DMS53 treated with DMSO at 0.1 percent for 48 hours (cell line): Measurements from ENCODE around the gene TMEM86A.
"Not testable (repeated sequence)": the region's sequence is repeated elsewhere in the genome, so short reads cannot be mapped to it uniquely, and the experiment has no call there.

Experiments
- DNase-seq: peaks from one replicate; lab custom pipeline; 2025; ENCODE audit not compliant: unreplicated experiment; lab: John Stamatoyannopoulos, UW

Gene TMEM86A

GRCh38 chr11:18698341-18699268, at the start of gene TMEM86A:
Gene TMEM86A, plus strand, starts transcription at chr11:18698779. Its CDS starts 108 bp downstream, at chr11:18698887.
- peak; percentile 79 for DNase-seq

DNA sequence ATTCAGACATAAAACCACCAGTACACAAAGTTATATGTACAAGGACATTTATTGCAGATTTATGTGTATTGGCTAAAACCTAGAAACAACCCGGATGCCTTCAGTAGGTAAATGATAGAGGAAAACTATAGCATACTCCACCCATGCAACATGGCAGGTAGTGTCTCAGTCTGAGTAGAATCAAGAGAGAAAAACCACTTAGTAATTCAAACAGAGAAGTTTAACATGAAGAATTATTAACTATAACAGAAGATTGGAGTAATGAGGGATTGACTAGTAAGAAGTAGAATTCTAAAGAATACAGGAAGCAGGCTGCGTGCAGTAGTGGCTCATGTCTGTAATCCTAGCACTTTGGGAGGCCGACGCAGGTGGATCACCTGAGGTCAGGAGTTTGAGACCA, 48.2 kb upstream of the TMEM86A start:
- DNase-seq, result no peak

- DNase-seq, result peak; percentile 70
These were observed 47.6 kb upstream of the TMEM86A start for GRCh38 chr11:18650859-18651557.

GRCh38 chr11:18657673-18658072, 40.9 kb upstream of the TMEM86A start:
- DNase-seq, result no peak

DNA sequence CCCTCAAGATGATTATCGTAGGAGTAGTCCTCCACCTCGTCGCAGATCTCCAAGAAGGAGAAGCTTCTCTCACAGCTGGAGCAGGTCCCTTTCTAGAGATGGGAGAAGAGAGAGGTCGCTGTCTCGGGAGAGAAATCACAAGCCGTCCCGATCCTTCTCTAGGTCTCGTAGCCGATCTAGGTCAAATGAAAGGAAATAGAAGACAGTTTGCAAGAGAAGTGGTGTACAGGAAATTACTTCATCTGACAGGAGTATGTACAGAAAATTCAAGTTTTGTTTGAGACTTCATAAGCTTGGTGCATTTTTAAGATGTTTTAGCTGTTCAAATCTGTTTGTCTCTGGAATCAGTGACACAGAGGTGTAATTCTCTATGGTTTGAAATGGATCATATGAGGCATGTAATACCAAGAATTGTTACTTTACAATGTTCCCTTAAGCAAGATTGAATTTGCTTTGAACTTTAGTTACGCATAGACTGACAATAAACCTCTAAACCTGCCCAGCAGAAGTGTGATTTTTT, 33.2 kb upstream of the TMEM86A start:
- DNase-seq, result not testable (repeated sequence)

- no peak for DNase-seq
These were observed 30.4 kb upstream of the TMEM86A start for GRCh38 chr11:18668131-18668530.

DNA sequence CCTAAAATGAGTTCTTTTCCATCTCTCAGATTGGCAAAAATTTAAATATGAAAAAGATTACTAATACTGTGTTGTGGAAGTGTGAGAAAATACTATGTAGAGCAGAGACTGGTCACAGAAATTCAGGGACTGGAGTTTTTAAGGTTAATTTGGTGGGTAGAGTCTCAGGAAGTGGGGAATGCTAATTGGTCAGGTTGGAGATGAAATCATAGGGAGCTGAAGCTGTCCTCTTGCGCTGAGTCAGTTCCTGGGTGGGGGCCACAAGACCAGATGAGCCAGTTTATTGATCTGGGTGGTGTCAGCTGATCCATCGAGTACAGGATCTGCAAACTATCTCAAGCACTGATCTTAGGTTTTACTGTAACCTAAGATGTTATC, 29.4 kb upstream of the TMEM86A start:
- peak; percentile 9 for DNase-seq

- DNase-seq, result peak; percentile 33
These were observed 28.9 kb upstream of the TMEM86A start for GRCh38 chr11:18669711-18670110.

GRCh38 chr11:18671246-18671645, 27.3 kb upstream of the TMEM86A start:
- no peak for DNase-seq

GRCh38 chr11:18672209-18672608, 26.4 kb upstream of the TMEM86A start:
- peak; percentile 82 for DNase-seq

DNA sequence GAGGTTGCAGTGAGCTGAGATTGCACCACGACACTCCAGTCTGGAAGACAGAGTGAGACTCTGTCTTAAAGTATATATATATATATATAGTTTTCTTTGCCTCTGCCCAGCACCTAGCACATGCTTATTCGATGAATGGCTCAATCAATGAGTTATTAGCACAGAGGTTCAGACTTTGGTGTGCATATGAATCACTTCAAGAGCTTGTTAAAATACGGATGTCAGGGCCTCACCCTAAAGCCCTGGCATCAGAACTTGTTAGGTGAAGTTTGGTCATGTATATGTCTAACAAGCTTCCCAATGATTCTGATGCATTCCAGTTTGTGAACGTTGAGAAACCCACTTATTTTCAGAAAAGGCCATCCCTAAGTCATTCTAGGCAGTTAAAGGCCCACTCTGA, 21.8 kb upstream of the TMEM86A start:
- DNase-seq, result no peak

DNA sequence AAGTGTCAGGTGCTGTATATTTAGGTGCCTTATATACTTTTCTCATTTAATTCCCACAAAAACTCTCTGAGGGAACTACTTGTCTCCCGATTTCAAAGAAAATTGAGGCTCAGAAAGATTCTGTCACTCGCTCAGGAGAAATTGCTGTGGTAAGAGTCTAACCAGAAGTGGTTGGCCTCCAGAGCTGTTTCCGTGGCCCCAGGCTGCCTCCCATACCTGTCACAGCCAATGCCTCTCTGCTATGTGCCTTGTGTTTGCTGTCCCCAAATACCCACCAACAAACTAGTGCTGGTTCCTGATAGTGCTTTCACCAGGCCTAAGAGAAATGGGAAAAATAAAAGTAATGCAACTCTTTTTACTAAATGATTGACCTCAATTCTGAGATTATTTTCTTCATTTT, 21.0 kb upstream of the TMEM86A start:
- no peak for DNase-seq

DNA sequence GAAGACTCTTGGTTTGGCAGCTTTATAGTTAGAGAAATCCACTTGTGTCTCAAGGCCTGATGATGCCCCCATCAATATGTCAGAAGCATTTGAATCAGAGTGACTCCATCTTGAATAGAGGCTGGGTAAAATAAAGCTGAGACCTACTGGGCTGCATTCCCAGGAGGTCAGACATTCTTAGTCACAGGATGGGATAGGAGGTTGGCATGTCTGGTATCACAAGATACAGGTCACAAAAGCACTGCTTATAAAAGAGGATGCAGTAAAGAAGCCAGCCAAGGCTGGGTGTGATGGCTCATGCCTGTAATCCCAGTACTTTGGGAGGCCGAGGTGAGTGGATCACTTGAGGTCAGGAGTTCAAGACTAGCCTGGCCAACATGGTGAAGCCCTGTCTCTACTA, 16.6 kb upstream of the TMEM86A start:
- DNase-seq, result not testable (repeated sequence)

DNA sequence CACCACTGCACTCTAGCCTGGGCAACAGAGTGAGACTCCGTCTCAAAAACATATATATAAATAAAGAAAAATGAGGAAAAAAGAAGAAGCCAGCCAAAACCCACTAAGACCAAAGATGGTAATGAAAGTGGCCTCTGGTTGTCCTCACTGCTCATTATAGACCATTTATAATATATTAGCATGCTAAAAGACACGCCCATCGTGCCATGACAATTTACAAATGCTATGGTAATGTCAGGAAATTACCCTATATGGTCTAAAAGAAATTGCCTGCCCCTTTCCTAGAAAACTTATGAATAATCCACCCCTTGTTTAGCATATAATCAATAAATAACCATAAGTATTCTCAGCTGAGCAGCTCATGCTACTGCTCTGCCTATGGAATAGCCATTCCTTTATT, 16.1 kb upstream of the TMEM86A start:
- no peak for DNase-seq

- no peak for DNase-seq
These were observed 14.3 kb upstream of the TMEM86A start for GRCh38 chr11:18684267-18684666.

GRCh38 chr11:18691467-18692140, 7.0 kb upstream of the TMEM86A start:
- not testable (repeated sequence) for DNase-seq

GRCh38 chr11:18692941-18693760, 5.4 kb upstream of the TMEM86A start:
- no peak for DNase-seq

- DNase-seq, result no peak
These were observed 1.8 kb upstream of the TMEM86A start for GRCh38 chr11:18696638-18697225.

- DNase-seq, result no peak
These were observed 1.0 kb upstream of the TMEM86A start for GRCh38 chr11:18697576-18697975.

DNA sequence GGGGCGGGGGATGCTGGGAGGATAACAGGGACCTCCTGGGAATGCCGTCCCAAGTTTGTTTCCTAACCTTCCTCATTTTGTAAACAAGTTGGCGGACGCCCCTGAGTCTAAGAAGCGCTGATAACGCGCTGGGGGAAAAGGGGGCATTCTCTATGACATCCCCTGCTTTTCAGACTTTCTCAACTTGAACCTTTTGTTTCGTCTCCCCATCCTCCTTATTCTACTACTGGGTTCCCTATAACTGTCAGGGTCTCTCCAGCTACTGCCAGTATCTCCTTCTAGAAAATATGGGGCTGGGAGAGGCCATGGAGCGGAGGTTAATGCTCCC, 654 bp downstream of the TMEM86A start:
- no peak for DNase-seq
